Measurements from ENCODE around the gene LTBR.

The LTBR gene

DNA sequence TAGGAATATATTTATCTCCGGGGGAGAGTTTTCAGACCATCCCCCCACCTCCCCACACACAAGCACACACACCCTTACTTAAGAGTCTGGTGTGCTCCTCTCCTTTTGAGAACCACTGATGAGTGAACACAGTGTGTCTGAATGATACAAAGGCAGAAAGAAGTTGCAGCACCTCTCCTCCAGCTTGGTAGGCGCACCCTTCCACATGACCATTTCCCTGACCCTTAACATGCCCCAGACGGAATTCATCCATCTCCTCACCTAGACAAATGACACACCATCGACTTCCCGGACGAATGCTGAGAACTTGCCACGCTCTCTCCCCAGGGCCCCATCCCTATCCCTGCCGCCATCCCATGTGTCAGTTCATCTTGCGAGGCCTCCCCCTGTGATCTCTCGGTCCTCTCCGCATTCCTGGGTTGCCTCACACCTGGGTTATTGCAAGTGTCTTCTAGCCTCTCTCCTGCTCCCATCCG is 46.0 kb upstream of the LTBR start:
- TF ChIP-seq, protein P1, sequence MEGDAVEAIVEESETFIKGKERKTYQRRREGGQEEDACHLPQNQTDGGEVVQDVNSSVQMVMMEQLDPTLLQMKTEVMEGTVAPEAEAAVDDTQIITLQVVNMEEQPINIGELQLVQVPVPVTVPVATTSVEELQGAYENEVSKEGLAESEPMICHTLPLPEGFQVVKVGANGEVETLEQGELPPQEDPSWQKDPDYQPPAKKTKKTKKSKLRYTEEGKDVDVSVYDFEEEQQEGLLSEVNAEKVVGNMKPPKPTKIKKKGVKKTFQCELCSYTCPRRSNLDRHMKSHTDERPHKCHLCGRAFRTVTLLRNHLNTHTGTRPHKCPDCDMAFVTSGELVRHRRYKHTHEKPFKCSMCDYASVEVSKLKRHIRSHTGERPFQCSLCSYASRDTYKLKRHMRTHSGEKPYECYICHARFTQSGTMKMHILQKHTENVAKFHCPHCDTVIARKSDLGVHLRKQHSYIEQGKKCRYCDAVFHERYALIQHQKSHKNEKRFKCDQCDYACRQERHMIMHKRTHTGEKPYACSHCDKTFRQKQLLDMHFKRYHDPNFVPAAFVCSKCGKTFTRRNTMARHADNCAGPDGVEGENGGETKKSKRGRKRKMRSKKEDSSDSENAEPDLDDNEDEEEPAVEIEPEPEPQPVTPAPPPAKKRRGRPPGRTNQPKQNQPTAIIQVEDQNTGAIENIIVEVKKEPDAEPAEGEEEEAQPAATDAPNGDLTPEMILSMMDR (IDR thresholded peaks at IDR 0.05), result no peak

DNA sequence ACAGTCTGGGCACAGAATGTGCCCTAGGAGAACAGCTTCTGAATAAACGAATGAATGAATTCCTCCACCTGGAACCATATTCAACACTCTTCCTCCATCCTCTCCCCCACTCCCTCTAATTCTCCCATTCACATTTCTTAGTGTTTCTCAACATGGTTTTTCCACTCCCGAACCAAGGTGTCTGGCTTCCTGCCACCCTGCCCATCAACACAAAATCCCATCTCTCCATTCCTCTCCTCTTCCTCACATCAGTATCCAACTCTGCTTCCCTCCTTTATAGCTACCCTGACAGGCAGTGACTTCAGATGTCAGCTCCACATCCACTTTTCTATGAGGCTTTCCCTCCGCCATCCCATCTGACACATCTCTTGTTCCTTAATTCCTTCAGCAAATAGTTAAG is 45.0 kb upstream of the LTBR start:
- TF ChIP-seq, protein P1 (IDR thresholded peaks at IDR 0.05), result no peak

DNA sequence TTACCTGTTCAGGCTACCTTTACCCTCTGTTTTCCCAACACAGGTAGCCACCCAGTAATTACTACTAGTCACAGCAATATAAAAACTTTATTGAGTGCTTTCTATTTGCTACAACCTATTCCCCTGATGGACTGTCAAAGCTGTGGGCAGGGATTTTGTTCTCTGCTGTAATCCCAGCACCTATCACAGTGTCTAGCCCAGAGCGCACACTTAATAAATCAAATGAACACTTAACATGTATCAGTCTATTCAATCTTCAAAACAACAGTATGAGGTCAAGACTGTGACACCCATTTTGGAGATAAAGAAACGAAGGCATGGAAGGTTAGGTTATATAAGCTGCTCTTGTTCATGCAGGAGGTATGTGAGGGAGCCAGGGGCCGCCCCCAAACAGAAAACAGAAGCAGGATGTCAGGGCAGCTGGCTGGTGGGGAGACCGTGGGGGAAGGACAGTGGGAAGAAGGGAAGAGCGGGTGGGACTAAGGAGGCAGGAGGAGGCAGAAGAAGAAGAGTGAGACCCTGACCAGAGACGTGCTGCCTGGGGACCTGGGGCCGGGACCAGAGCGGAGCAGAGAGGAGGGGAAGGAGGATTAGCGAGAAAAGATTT is 43.8 kb upstream of the LTBR start:
- TF ChIP-seq, protein P1 (IDR thresholded peaks at IDR 0.05), result no peak

DNA sequence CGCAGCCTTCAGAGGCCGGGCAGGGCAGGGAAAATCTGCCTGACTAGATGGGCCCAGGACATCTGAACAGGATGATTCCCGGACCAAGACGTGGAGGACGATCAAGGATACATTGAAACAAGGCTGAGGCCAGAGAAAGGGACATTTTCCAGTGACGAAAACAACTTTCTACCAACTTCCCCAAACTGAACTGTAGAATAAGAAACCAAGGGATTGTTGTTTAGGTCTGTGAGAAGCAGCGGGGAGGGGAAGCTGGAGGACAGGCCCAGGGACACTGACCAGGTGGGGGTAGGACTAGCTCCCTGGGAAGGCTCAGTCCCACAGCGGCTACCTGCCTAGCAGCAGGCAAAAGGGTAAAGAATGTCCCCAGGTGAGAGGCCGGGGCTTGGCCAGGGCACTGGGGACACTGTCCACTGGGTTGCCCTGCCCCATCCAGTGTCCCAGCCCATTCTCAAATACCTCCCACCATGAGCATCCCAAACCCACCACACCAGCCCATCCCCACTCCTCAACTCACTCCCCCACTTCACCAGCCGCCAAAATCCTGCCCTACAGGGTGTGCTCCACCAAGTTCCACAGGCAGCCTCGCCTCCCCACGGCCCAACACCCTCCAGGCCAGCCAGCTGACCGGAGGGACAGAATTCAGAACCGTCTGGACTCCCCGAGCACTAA is 43.1 kb upstream of the LTBR start:
- TF ChIP-seq, protein P1 (IDR thresholded peaks at IDR 0.05), result no peak

DNA sequence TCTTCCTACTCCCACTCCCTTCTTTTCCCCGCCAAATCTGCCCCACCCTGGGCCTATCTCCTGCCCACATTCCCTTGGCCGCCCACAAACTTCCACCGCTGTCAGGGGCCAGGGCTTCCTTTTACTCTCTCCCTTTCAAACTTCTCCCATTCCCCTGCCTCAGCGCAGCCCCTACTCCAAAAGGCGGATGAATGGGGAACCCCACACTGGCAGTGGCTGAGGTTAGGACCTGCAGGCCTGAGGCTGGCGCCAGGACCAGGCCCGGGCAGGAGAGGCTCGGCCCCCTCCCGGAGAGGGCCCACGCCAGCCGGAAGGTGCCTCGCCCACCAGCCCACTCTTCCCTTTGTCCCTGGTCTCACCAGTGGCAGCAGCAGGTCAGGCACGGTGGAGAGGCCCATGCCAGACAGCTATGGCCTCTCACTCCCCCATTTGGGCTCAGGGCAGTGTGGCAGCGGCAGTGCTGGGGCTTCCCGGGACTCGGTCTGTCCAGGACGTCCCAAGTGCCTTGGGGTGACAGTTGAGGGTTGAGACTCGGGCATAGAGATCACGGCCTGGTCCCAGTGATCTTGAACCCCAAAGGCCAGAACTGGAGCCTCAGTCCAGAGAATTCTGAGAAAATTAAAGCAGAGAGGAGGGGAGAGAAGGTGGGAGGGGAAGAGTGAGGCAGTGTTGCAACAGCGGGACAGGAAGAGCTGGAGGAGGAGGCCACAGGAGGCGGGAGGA is 42.4 kb upstream of the LTBR start, which contains the start of gene TNFRSF1A:
TNFRSF1A (minus strand) TSS at position 660 of the 723 bp plus-strand sequence; CDS start at position 398, 262 bp downstream.
- TF ChIP-seq, protein P1 (IDR thresholded peaks at IDR 0.05), result no peak

DNA sequence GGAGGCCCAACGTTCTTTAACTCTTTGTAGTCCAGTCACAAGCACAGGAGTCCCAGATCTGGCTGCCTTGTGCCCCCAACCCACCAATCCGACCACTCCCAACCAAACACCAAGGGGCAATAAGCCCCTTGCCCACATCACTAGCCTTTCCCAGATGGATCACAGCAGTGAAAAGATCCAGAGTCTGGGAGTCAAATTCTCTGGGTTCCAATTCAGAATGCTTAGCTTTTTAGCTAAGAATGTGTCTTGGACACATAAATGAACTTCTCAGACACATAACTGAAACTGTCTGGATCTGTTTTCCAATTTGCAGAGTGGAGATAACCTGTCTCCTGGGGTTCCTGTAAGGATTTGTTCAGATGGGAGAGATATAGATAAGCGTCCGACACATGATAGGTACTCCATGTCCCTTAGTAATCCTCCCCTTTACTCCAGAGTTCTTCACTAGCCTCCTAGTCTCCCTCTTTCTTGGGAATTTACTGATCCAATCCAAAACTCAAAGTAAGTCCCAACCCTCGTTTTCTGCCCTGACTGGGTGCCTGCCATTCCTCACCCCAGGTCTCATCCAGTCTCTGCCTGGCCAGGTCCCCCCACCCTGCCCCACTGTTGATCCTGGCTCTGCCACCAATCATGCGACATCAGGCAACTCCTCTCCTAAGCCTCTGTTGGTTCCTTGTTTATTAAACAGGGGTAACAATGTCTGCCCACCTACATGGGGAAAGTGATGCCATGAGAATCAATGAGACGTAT is 41.6 kb upstream of the LTBR start:
- TF ChIP-seq, protein P1 (IDR thresholded peaks at IDR 0.05), result no peak

DNA sequence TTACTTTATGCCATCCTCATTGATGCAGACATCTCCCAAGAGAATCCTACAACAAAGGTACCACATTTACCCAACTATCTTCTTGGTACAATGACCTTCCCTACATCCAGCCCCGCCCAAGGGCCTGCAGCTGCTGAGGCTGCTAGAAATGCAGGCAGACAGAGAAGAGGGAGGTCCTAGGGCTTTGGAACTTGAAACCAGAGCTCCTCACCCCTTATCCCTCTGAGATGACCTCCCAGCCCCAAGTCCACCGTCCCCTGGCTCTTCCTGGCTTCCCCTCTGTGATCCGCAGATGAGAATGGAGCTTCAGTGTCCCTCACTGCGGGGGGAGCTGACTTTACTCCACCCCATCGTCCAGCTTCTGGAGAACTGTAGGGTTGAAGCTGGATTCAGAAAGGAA is 40.4 kb upstream of the LTBR start:
- TF ChIP-seq, protein P1 (IDR thresholded peaks at IDR 0.05), result no peak
